Heart left ventricle (tissue), 16 donors: Measurements from ENCODE around the gene TRMT44. TPM values are rescaled to one million over a fixed set of nuclear protein-coding genes. Genes with fewer than 3 reads are reported as not detected.
"Not testable (repeated sequence)": the region's sequence is repeated elsewhere in the genome, so short reads cannot be mapped to it uniquely, and the experiment has no call there.

Experiments used
- ATAC-seq, 4 donors: fragments of 200-7000 bp; cut with Tn5 transposase; one replicate each; pipeline ENCODE4 v1.9.1; 2020 to 2022; ENCODE audit warnings: moderate library complexity in 4 of 4, mild to moderate bottlenecking in 3 of 4, moderate number of reproducible peaks in 1 of 4
- DNase-seq, 5 donors: peaks; one replicate each; pipeline ENCODE4 v3.0.0-alpha.2; 2020
- H3K27ac ChIP-seq, 12 donors: fragments of 200-600 bp; sonication (generic) in 4 of 12; one replicate each; pipeline versions ENCODE4 v1.5.0 to v1.8.0; 2016 to 2022; ENCODE audit warnings: mild to moderate bottlenecking in 2 of 12
- H3K27me3 ChIP-seq, 9 donors: fragments of 200-600 bp; sonication (generic) in 2 of 9; one replicate each; pipeline versions ENCODE4 v1.5.1 to v1.8.0; 2016 to 2022; ENCODE audit warnings: mild to moderate bottlenecking in 3 of 9
- H3K36me3 ChIP-seq, 9 donors: fragments of 200-600 bp; sonication (generic) in 2 of 9; one replicate each; pipeline versions ENCODE4 v1.5.0 to v1.8.0; 2018 to 2022; ENCODE audit warnings: mild to moderate bottlenecking in 2 of 9
- H3K4me1 ChIP-seq, 12 donors: fragments of 200-600 bp; sonication (generic) in 4 of 12; one replicate each; pipeline versions ENCODE4 v1.5.0 to v1.8.0; 2016 to 2022; ENCODE audit warnings: mild to moderate bottlenecking in 3 of 12
- H3K4me3 ChIP-seq, 12 donors: fragments of 200-600 bp; sonication (generic) in 4 of 12; one replicate each; pipeline versions ENCODE4 v1.5.0 to v1.8.0; 2017 to 2022; ENCODE audit warnings: mild to moderate bottlenecking in 9 of 12, moderate library complexity in 4 of 12
- H3K9me3 ChIP-seq, 12 donors: fragments of 200-600 bp; sonication (generic) in 4 of 12; one replicate each; pipeline versions ENCODE4 v1.5.0 to v1.8.0; 2016 to 2022; ENCODE audit warnings: mild to moderate bottlenecking in 1 of 12
- POLR2A ChIP-seq, 2 donors: fragments of 450-650 bp; IDR thresholded peaks; one replicate each; pipeline ENCODE4 v1.6.1; 2017; ENCODE audit warnings: antibody characterized with exemption in 2 of 2, mild to moderate bottlenecking in 2 of 2, moderate library complexity in 2 of 2
- WGBS, 4 donors: extraction: QIAGEN DNeasy Blood & Tissue Kit in 2 of 4; methylation state at CpG; one replicate each; pipeline versions ENCODE4 v1.1.5 to v1.1.7; 2013 to 2018; 5-methylcytosine and 5-hydroxymethylcytosine counted together
- intact Hi-C, 10 donors: fragments of 100-400 bp; cut with DNase I; formaldehyde crosslinking; loops; one replicate each; pipeline versions ENCODE4 v1.11.1 to v1.14.2; 2022
- polyA plus RNA-seq, 2 donors: library from polyadenylated mRNA; stranded (reverse); fragments of 200-250 nt; gene quantifications; one replicate each; pipeline ENCODE4 v1.2.3, GENCODE V29; 2013
- total RNA-seq, 9 donors: library from RNA; depleted of rRNA in 2 of 9; stranded (reverse); fragments of >200 nt in 2 of 9; fragmentation: NEBNext Ultra II Directional in 3 of 9; extraction: Animal tissue kit (Norgen Biotek cat#: 25700) in 3 of 9; gene quantifications; one replicate each; pipeline versions ENCODE4 v1.1.0 to v1.2.4, GENCODE V29; 2016 to 2023
- TF ChIP-seq, protein P1 (sequence below), 12 donors: fragments of 200-600 bp; sonication (generic) in 4 of 12; IDR thresholded peaks; one replicate each; pipeline versions ENCODE4 v1.5.0 to v1.8.0; 2018 to 2022; ENCODE audit warnings: antibody characterized with exemption in 12 of 12, mild to moderate bottlenecking in 5 of 12
- donor health status: ischemic (EF 13 %, LVEDD 7.1; RV severe dilation, severe dysfunction).
- donor health status: healthy with polysubstance abuse.
- donor health status: DM: no; HTN: yes; CAD: no.
- donor health status: DM: no; HTN: no; CAD: no.
- donor health status: ischemic (EF 25% LVEDD 6.9; RV normal size, moderate dysfunction).
- donor health status: ischemic (EF 25% LVEDD 5.7; RV mildly dilated, moderate dysfunction).
- donor health status: healthy.
- donor health status: DM: yes; HTN: yes; CAD: no.
- donor health status: ischemic (EF 35%, LVEDD 5.7; RV mildly dilated, moderate dysfunction).
- donor health status: nonischemic (EF 11% LVEDD 7.7; RV severe dilation, severe dysfunction).
- donor health status: DM: yes; HTN: yes; CAD: no.
- donor health status: PGD.
- donor health status: ischemic (EF 29% LVEDD 5.4; RV normal size, mild dysfunction).
- donor health status: nonischemic (EF 23%, LVEDD 6.1; RV moderate dilation, normal function).

TRMT44 gene
- total and polyA plus RNA-seq, 11 donors, result 6.1 to 11.7 (median 8.3) TPM

DNA sequence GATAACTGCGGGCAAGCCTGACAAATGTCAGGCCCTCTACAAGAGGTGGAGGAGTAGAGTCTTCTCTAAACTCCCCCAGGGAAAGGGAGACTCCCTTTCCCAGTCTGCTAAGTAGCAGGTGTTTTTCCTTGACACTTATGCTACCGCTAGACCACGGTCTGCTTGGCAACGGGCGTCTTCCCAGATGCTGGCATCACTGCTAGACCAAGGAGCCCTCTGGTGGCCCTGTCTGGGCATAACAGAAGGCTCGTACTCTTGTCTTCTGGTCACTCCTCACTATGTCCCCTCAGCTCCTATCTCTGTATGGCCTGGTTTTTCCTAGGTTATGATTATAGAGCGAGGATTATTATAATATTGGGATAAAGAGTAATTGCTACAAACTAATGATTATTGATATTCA lies 33.7 kb upstream of the TRMT44 start:
- H3K9me3 ChIP-seq, H3K4me3 ChIP-seq, H3K27ac ChIP-seq, ATAC-seq, H3K27me3 ChIP-seq: not testable (repeated sequence)
- 65 to 71% (median 68%) methylated on average over 7 of the region's 7 CpGs for WGBS, 4 donors
- peaks cover 7 to 51% (median 26%) of the 10 kb centered on the region in 12 donors for H3K4me1 ChIP-seq
- TF ChIP-seq, protein P1, sequence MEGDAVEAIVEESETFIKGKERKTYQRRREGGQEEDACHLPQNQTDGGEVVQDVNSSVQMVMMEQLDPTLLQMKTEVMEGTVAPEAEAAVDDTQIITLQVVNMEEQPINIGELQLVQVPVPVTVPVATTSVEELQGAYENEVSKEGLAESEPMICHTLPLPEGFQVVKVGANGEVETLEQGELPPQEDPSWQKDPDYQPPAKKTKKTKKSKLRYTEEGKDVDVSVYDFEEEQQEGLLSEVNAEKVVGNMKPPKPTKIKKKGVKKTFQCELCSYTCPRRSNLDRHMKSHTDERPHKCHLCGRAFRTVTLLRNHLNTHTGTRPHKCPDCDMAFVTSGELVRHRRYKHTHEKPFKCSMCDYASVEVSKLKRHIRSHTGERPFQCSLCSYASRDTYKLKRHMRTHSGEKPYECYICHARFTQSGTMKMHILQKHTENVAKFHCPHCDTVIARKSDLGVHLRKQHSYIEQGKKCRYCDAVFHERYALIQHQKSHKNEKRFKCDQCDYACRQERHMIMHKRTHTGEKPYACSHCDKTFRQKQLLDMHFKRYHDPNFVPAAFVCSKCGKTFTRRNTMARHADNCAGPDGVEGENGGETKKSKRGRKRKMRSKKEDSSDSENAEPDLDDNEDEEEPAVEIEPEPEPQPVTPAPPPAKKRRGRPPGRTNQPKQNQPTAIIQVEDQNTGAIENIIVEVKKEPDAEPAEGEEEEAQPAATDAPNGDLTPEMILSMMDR (IDR thresholded peaks at IDR 0.05), result peak in 11 of 12 donors; percentile 25 to 59 (median 44)
- peak in 2 of 5 donors; percentile 67 to 69 for DNase-seq
- peaks cover 0 to 66% (median 40%) of the 10 kb centered on the region in 9 donors for H3K36me3 ChIP-seq
- intact Hi-C loops, result loop anchor here in 5 of 10 donors (1.0 to 10.0 kb wide), 4 partner anchors 82 to 232 kb away; no protein-coding TSS in a partner anchor

DNA sequence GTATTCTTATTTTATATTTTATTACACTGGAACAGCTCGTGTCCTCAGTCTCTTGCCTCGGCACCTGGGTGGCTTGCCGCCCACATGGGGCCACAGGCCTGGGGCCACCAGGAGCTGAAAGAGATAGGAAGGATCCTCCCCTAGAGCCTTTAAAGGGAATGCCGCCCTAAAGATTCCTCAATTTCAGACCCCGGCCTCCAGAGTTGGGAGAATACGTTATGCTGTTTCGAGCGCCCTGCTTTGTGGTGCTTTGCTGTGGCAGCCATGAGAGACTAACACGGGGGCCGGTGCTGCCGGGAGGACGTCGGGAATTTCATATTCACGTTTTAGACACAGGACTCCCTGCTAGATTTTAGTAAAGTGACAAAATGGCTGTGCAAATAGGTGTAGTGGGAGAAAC lies 33.3 kb upstream of the TRMT44 start:
- peaks cover 0 to 68% (median 41%) of the 10 kb centered on the region in 9 donors for H3K36me3 ChIP-seq
- no peak for DNase-seq
- ATAC-seq, result no peak
- H3K9me3 ChIP-seq, result peaks cover 0 to 5% (median 0%) of the 10 kb centered on the region in 12 donors
- H3K27me3 ChIP-seq, result no peaks in the 10 kb centered on the region
- H3K27ac ChIP-seq, result no peak overlapping the region
- peaks cover 7 to 47% (median 21%) of the 10 kb centered on the region in 12 donors for H3K4me1 ChIP-seq
- intact Hi-C loops, result loop anchor here in 5 of 10 donors (1.0 to 10.0 kb wide), 4 partner anchors 83 to 233 kb away; no protein-coding TSS in a partner anchor
- TF ChIP-seq, protein P1 (IDR thresholded peaks at IDR 0.05), result peak in 1 of 12 donors; percentile 4
- no peak for TF ChIP-seq POLR2A (IDR thresholded peaks at IDR 0.05)
- H3K4me3 ChIP-seq, result no peak overlapping the region
- 97 to 100% (median 98%) methylated on average over 13 to 14 of the region's 14 CpGs for WGBS, 4 donors

DNA sequence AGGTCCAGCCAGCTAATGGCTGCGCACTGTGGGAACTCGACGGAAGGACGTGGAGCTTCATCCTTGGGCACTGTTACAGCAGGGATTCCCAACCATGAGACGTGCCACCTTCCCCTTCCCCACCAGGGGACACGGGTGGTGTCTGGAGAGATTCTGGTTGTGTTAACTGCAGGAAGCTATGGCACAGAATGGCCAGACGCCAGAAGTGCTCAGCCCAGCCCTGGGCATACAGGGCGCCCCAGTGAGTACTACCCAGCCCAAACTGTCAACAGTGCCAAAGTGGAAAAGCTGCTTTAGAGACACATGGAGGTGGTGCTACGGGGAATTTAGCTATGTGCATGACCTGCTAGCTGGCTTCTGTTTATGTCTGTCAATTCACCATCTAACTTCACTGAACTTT lies 32.8 kb upstream of the TRMT44 start:
- DNase-seq (no peak), ATAC-seq (no peak)
- Histone ChIP-seq H3K4me3 (no peak overlapping the region), H3K36me3 (peaks cover 0 to 70% (median 41%) of the 10 kb centered on the region in 9 donors), H3K4me1 (peaks cover 3 to 42% (median 17%) of the 10 kb centered on the region in 12 donors), H3K27me3 (no peaks in the 10 kb centered on the region), H3K9me3 (peaks cover 0 to 5% (median 0%) of the 10 kb centered on the region in 12 donors), H3K27ac (no peak overlapping the region)
- TF ChIP-seq, protein P1 (IDR thresholded peaks at IDR 0.05), result no peak
- no peak for TF ChIP-seq POLR2A (IDR thresholded peaks at IDR 0.05)
- intact Hi-C loops, result loop anchor here in 6 of 10 donors (1.0 to 10.0 kb wide), 6 partner anchors 83 to 233 kb away; no protein-coding TSS in a partner anchor
- WGBS, 4 donors, result 81 to 85% (median 82%) methylated on average over 9 of the region's 9 CpGs

DNA sequence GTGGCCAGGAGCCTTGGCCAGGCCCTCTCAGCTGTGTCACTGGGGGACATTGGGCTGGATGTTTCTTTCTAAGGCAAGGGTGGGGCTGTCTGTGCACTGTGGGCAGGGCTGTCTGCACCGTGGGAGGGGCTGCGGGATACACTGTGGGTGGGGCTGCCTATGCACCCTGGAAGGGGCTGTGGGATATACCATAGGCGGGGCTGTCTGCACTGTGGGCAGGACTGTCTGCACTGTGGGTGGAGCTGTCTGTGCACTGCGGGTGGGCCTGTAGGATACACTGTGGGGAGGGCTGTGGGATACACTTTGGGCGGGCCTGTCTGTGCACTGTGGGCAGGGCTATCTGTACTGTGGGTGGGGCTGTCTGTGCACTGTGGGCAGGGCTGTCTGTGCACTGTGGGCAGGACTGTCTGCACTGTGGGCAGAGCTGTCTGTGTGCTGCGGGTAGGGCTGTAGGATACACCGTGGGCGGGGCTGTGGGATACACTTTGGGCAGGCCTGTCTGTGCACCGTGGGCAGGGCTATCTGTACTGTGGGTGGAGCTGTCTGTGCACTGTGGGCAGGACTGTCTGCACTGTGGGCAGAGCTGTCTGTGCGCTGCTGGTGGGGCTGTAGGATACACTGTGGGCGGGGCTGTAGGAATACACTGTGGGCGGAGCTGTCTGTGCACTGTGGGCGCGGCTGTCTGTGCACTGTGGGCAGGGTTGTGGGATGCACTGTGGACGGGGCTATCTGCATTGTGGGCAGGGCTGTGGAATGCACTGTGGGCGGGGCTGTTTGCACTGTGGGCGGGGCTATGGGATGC lies 31.1 kb upstream of the TRMT44 start:
- TF ChIP-seq, protein P1 (IDR thresholded peaks at IDR 0.05), result no peak
- no peak for TF ChIP-seq POLR2A (IDR thresholded peaks at IDR 0.05)
- Histone ChIP-seq H3K27me3 (no peaks in the 10 kb centered on the region), H3K27ac (no peak overlapping the region), H3K4me1 (peaks cover 0 to 34% (median 14%) of the 10 kb centered on the region in 12 donors), H3K36me3 (peaks cover 0 to 71% (median 45%) of the 10 kb centered on the region in 9 donors), H3K9me3 (peaks cover 0 to 5% (median 0%) of the 10 kb centered on the region in 12 donors), H3K4me3 (no peak overlapping the region)
- DNase-seq (peak in 4 of 5 donors; percentile 63 to 82 (median 81)), ATAC-seq (peak; percentile 76 to 79 (median 78))
- intact Hi-C loops, result loop anchor here in 5 of 10 donors (2.0 to 10.0 kb wide), 4 partner anchors 85 to 235 kb away; no protein-coding TSS in a partner anchor
- 74 to 81% (median 77%) methylated on average over 14 to 17 of the region's 17 CpGs for WGBS, 4 donors
